Tibial nerve (tissue), 4 donors: Measurements from ENCODE around the gene FASTKD1.

Experiments
- EP300 ChIP-seq, 2 donors: sonication (generic); formaldehyde crosslinking; IDR thresholded peaks; one replicate each; pipeline ENCODE4 v1.6.1; 2017; ENCODE audit warnings: antibody characterized with exemption in 2 of 2, mild to moderate bottlenecking in 1 of 2
- POLR2A ChIP-seq, 2 donors: fragments of 450-650 bp; IDR thresholded peaks; one replicate each; pipeline ENCODE4 v1.6.1; 2017; ENCODE audit warnings: antibody characterized with exemption in 2 of 2, mild to moderate bottlenecking in 2 of 2, moderate library complexity in 2 of 2
- TF ChIP-seq, protein P1 (sequence below), 5 experiments: fragments of 200-600 bp in 3 of 5; fragments of 450-650 bp in 2 of 5; sonication (generic) in 3 of 5; IDR thresholded peaks; one replicate each; pipeline ENCODE4 v1.5.1; 2016 to 2019; ENCODE audit warnings: antibody characterized with exemption in 5 of 5, mild to moderate bottlenecking in 3 of 5, moderate library complexity in 2 of 5

DNA sequence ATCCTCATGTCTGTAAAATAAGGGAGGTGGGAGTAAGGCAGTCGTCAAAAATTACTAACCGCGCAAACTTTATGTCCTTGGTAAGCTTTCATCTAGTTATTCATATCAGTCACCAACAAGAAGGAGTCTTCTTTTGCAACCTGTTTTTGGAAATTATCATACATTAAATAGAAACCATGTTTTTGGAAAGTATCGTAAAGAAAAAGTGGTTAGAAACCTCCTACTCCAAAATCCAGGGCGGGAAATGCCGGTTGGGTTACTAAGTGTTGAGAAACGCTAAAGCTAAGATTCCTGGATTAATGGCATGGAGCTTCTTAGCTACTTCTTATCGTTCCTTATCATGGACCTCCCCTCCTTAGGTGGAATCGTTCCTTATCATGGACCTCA is 93.6 kb downstream of the FASTKD1 start:
- TF ChIP-seq, protein P1, sequence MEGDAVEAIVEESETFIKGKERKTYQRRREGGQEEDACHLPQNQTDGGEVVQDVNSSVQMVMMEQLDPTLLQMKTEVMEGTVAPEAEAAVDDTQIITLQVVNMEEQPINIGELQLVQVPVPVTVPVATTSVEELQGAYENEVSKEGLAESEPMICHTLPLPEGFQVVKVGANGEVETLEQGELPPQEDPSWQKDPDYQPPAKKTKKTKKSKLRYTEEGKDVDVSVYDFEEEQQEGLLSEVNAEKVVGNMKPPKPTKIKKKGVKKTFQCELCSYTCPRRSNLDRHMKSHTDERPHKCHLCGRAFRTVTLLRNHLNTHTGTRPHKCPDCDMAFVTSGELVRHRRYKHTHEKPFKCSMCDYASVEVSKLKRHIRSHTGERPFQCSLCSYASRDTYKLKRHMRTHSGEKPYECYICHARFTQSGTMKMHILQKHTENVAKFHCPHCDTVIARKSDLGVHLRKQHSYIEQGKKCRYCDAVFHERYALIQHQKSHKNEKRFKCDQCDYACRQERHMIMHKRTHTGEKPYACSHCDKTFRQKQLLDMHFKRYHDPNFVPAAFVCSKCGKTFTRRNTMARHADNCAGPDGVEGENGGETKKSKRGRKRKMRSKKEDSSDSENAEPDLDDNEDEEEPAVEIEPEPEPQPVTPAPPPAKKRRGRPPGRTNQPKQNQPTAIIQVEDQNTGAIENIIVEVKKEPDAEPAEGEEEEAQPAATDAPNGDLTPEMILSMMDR (IDR thresholded peaks at IDR 0.05) = no peak
- no peak for TF ChIP-seq EP300 (IDR thresholded peaks at IDR 0.05)
- no peak for TF ChIP-seq POLR2A (IDR thresholded peaks at IDR 0.05)
